Posterior cingulate gyrus (tissue), 11 donors: ENCODE measurements around the gene MUC12.
"Not testable (repeated sequence)": the region's sequence is repeated elsewhere in the genome, so short reads cannot be mapped to it uniquely, and the experiment has no call there.

Experiments used
- DNase-seq, 10 donors: peaks; one replicate each; pipeline versions ENCODE4 v3.0.0 to v3.0.0-alpha.2; 2020 to 2021; ENCODE audit warnings: mixed read lengths in 3 of 10
- intact Hi-C: fragments of 100-400 bp; cut with DNase I; formaldehyde crosslinking; loops from one replicate; pipeline ENCODE4 v1.15.1; 2023

Gene MUC12

GRCh38 chr7:100978300-100978699 lies 8.9 kb downstream of the MUC12 start:
- intact Hi-C loops: no loop called here
- DNase-seq: peak in 1 of 10 donors; percentile 46

GRCh38 chr7:100983451-100984187 lies 14.3 kb downstream of the MUC12 start:
- peak in 2 of 10 donors; percentile 28 to 32 for DNase-seq
- intact Hi-C loops: no loop called here

GRCh38 chr7:100984241-100984918 lies 15.0 kb downstream of the MUC12 start:
- intact Hi-C loops: not testable (repeated sequence)
- DNase-seq: peak in 2 of 10 donors; percentile 24 to 52

GRCh38 chr7:100985033-100985797 lies 15.8 kb downstream of the MUC12 start:
- peak in 2 of 10 donors; percentile 26 to 50 for DNase-seq
- intact Hi-C loops: not testable (repeated sequence)

- intact Hi-C loops: no loop called here
- DNase-seq: no peak
Measured at GRCh38 chr7:100991631-100992030, 22.3 kb downstream of the MUC12 start.

- intact Hi-C loops: not testable (repeated sequence)
- peak in 2 of 10 donors; percentile 24 to 55 for DNase-seq
Measured at GRCh38 chr7:100992280-100992679, 22.9 kb downstream of the MUC12 start.

GRCh38 chr7:100994671-100995070 lies 25.3 kb downstream of the MUC12 start:
- DNase-seq, intact Hi-C loops: not testable (repeated sequence)

- intact Hi-C loops: not testable (repeated sequence)
- peak in 2 of 10 donors; percentile 24 to 41 for DNase-seq
Measured at GRCh38 chr7:100998530-100998929, 29.2 kb downstream of the MUC12 start.

GRCh38 chr7:100999334-100999733 lies 30.0 kb downstream of the MUC12 start:
- intact Hi-C loops, DNase-seq: not testable (repeated sequence)

- intact Hi-C loops: not testable (repeated sequence)
- peak in 3 of 10 donors; percentile 62 to 87 (median 64) for DNase-seq
Measured at GRCh38 chr7:101000025-101000424, 30.7 kb downstream of the MUC12 start.

GRCh38 chr7:101002333-101002732 lies 33.0 kb downstream of the MUC12 start:
- intact Hi-C loops: not testable (repeated sequence)
- peak in 3 of 10 donors; percentile 10 to 84 (median 52) for DNase-seq

GRCh38 chr7:101007361-101007760 lies 38.0 kb downstream of the MUC12 start:
- intact Hi-C loops, DNase-seq: not testable (repeated sequence)

GRCh38 chr7:101009629-101010028 lies 40.3 kb downstream of the MUC12 start:
- intact Hi-C loops: no loop called here
- no peak for DNase-seq

GRCh38 chr7:101012931-101013330 lies 43.6 kb downstream of the MUC12 start:
- intact Hi-C loops: no loop called here
- peak in 2 of 10 donors; percentile 49 to 58 for DNase-seq

GRCh38 chr7:101015626-101016025 lies 46.3 kb downstream of the MUC12 start:
- DNase-seq: peak in 2 of 10 donors; percentile 22 to 42
- intact Hi-C loops: no loop called here

GRCh38 chr7:101017064-101017777 lies 47.9 kb downstream of the MUC12 start:
- peak in 8 of 10 donors; percentile 11 to 91 (median 39) for DNase-seq

GRCh38 chr7:101018271-101019167 lies 49.2 kb downstream of the MUC12 start:
- DNase-seq: peak in 3 of 10 donors; percentile 44 to 81 (median 47)
- intact Hi-C loops: no loop called here

More at GRCh38 chr7:101017064-101017777, 47.9 kb downstream of the MUC12 start:
- intact Hi-C loops: no loop called here

- peak in 2 of 10 donors; percentile 22 to 28 for DNase-seq
- intact Hi-C loops: loop anchor here (5.0 kb wide), 1 partner anchor 53 kb away; the partner anchor contains the start of gene MUC12
Measured at GRCh38 chr7:101020444-101020843, 51.1 kb downstream of the MUC12 start.

- peak in 3 of 10 donors; percentile 24 to 65 (median 37) for DNase-seq
Measured at GRCh38 chr7:101021703-101022102, 52.3 kb downstream of the MUC12 start.

More at GRCh38 chr7:101021703-101022102, 52.3 kb downstream of the MUC12 start:
- intact Hi-C loops: loop anchor here (5.0 kb wide), 1 partner anchor 54 kb away; the partner anchor contains the start of gene MUC12
